GM18508 (cell line): ENCODE results near the gene CYTIP.
"Not testable (repeated sequence)": the region's sequence is repeated elsewhere in the genome, so short reads cannot be mapped to it uniquely, and the experiment has no call there.

Experiments
- ATAC-seq: cut with Tn5 transposase; IDR thresholded peaks from one replicate; pipeline ENCODE4 v1.9.1; 2021; ENCODE audit warnings: moderate number of reproducible peaks; ENCODE audit not compliant: insufficient read depth, unreplicated experiment

The CYTIP gene

DNA sequence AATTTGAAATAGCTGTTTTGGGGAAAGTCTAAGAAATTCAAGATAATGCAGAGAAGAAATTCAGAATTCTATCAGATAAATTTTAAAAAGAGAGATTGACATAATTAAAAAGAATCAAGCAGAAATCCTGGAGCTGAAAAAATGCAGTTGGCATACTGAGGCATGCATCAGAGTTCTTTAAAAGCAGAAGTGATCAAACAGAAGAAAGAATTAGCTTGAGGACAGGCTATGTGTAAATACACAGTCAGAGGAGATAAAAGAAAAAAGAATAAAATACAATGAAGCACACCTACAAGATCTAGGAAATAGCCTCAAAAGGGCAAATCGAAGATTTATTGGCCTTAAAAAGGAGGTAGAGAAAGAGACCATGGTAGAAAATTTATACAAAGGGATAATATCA, 57.1 kb downstream of the CYTIP start:
- no peak for ATAC-seq

DNA sequence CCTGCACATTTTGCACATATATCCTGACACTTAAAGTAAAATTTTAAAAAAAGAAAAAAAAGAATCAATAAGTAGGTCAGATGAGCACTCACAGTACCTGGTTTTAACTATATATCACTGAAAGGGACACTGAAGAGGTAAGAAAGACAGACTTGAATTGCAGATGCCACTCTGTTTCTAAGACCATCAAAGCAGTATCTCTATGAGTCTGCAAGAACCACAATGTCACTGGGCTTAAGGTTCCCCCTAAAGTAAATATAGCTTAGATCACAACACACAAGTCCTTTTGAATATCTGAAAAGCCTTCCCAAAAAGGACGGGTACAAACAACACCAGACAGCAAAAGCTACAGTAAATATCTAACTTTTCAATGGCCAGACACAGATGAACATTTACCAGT, 57.6 kb downstream of the CYTIP start:
- ATAC-seq = no peak

DNA sequence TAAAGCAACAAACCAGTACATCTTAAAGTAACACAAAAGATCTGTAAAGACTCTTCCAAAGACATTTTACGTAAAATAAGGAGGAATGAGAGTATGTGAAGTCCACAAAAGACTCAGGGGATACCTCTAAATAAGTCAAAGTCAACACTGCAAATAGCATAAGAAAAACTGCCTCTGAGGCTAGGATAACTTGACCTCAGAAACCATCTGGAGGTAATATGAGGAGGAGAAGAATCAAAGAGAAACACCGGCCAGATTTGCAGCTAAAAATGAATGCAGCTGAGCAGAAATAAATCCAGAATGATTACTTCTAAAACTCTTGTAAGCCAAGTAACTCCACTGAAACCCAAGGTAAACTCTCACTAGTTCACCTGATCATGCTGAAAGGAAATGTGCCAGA, 66.0 kb downstream of the CYTIP start:
- no peak for ATAC-seq

DNA sequence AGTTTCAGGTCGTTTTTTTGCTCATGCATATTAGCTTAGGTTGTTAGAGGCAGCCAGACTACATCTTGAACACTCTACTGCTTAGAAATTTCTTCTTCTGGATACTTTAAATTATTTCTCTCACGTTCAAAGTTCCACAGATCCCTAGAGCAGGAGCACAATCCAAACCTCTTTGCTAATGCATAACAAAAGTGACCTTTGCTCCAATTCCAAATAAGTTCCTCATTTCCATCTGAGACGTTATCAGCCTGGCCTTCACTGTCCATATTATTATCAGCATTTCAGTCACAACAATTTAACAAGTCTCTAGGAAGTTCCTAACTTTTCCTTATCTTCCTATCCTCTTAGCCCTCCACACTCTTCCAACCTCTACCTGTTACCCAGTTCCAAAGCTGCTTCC, 67.8 kb downstream of the CYTIP start:
- no peak for ATAC-seq

DNA sequence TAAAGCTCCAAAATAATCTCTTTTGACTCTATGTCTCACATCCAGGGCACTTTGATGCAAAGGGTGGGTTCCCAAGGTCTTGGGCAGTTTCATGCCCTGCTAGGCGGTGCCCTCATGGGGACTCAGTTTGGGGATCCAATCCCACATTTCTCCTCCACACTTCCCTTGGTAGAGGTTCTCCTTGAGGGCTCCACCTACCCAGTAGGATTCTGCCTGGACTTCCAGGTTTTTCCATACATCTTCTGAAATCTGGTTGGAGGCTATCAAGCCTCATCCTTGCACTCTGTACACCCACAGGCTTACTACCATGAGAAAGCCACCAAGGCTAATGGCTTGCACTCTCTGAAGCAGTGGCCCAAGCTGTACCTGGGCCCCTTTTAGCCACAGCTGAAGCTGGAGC, 68.5 kb downstream of the CYTIP start:
- ATAC-seq = no peak

DNA sequence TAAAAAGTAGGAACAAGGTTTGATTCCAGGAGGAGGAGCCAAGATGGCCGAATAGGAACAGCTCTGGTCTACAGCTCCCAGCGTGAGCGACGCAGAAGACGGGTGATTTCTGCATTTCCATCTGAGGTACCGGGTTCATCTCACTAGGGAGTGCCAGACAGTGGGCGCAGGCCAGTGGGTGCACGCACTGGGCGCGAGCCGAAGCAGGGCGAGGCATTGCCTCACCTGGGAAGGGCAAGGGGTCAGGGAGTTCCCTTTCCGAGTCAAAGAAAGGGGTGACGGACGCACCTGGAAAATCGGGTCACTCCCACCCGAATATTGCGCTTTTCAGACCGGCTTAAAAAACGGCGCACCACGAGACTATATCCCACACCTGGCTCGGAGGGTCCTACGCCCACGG, 75.4 kb downstream of the CYTIP start:
- ATAC-seq = not testable (repeated sequence)

DNA sequence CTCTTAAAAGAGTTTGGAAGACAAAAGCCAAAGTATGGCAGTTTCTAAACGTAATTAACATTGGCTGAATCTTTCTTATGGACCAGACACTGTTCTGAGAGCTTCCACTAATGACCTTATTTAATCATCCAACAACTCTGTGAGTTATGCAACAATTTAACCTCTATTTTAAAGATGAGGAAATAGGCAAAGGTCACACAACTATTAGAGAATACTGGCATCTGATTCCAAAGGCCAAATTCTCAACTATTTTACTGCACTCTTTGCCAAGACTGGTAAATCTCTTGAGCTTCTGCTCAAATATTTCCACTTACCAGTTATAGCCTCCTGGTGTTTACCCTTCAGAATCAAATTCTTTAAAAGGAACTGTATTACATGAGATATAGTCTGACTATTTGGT, 76.2 kb downstream of the CYTIP start:
- ATAC-seq = no peak
